ENCODE results near the gene MYBBP1A.

The MYBBP1A gene

GRCh38 chr17:4514779-4515178 is 40.4 kb downstream of the MYBBP1A start:
- TF ChIP-seq OSR1 (CRISPR knock-in tag; IDR thresholded peaks at IDR 0.05) (no peak), ISL1 (CRISPR knock-in tag; IDR thresholded peaks at IDR 0.05) (no peak), ESRRG (CRISPR knock-in tag; IDR thresholded peaks at IDR 0.05) (no peak), PATZ1 (CRISPR knock-in tag; IDR thresholded peaks at IDR 0.05; ENCODE audit: borderline replicate concordance) (no peak), PPARA (CRISPR knock-in tag; IDR thresholded peaks at IDR 0.05; ENCODE audit: borderline replicate concordance) (no peak), CSRNP3 (CRISPR knock-in tag; IDR thresholded peaks at IDR 0.05) (no peak), ZNF70 (CRISPR knock-in tag; IDR thresholded peaks at IDR 0.05) (no peak), POU6F1 (CRISPR knock-in tag; IDR thresholded peaks at IDR 0.05; ENCODE audit: borderline replicate concordance, low read depth) (no peak), ZFP3 (CRISPR knock-in tag; IDR thresholded peaks at IDR 0.05) (no peak), SNAI2 (CRISPR knock-in tag; IDR thresholded peaks at IDR 0.05) (no peak), TOX (CRISPR knock-in tag; IDR thresholded peaks at IDR 0.05; ENCODE audit: borderline replicate concordance) (no peak), ZNF8 (CRISPR knock-in tag; IDR thresholded peaks at IDR 0.05) (no peak)
- no peak for ATAC-seq

- no peak for ATAC-seq
- TF ChIP-seq CSDC2 (CRISPR knock-in tag; IDR thresholded peaks at IDR 0.05) (no peak), OSR1 (CRISPR knock-in tag; IDR thresholded peaks at IDR 0.05) (no peak), SNAI2 (CRISPR knock-in tag; IDR thresholded peaks at IDR 0.05) (no peak), CSRNP3 (CRISPR knock-in tag; IDR thresholded peaks at IDR 0.05) (no peak), POU6F1 (CRISPR knock-in tag; IDR thresholded peaks at IDR 0.05; ENCODE audit: borderline replicate concordance, low read depth) (no peak), ZNF565 (CRISPR knock-in tag; conservative IDR thresholded peaks at IDR 0.05; ENCODE audit: low read depth) (no peak), TOX (CRISPR knock-in tag; IDR thresholded peaks at IDR 0.05; ENCODE audit: borderline replicate concordance) (no peak), ZNF70 (CRISPR knock-in tag; IDR thresholded peaks at IDR 0.05) (no peak), RARB (CRISPR knock-in tag; IDR thresholded peaks at IDR 0.05) (no peak), ZNF8 (CRISPR knock-in tag; IDR thresholded peaks at IDR 0.05) (no peak), ESRRG (CRISPR knock-in tag; IDR thresholded peaks at IDR 0.05) (no peak), ARNTL (CRISPR knock-in tag; IDR thresholded peaks at IDR 0.05; ENCODE audit: borderline replicate concordance, low read depth) (no peak), TCF4 (CRISPR knock-in tag; IDR thresholded peaks at IDR 0.05; ENCODE audit: borderline replicate concordance) (no peak), PPARA (CRISPR knock-in tag; IDR thresholded peaks at IDR 0.05; ENCODE audit: borderline replicate concordance) (no peak), CREB5 (CRISPR knock-in tag; IDR thresholded peaks at IDR 0.05; ENCODE audit: low read depth) (no peak), GLIS3 (CRISPR knock-in tag; IDR thresholded peaks at IDR 0.05) (no peak), TSHZ2 (CRISPR knock-in tag; IDR thresholded peaks at IDR 0.05) (no peak), ZC3H10 (CRISPR knock-in tag; IDR thresholded peaks at IDR 0.05) (no peak), PATZ1 (CRISPR knock-in tag; IDR thresholded peaks at IDR 0.05; ENCODE audit: borderline replicate concordance) (no peak), ZFP30 (CRISPR knock-in tag; IDR thresholded peaks at IDR 0.05) (no peak)
These were observed 41.0 kb downstream of the MYBBP1A start for GRCh38 chr17:4514206-4514605.
